RWPE1 (cell line): ENCODE data around the gene HCAR2.
"Not testable (repeated sequence)": the region's sequence is repeated elsewhere in the genome, so short reads cannot be mapped to it uniquely, and the experiment has no call there.

ENCODE experiments used
- CTCF ChIA-PET: fragments of 350-600 bp; sonication (Branson Sonifier 250); formaldehyde crosslinking; extraction: SDS; loops from one replicate; lab custom pipeline; 2021; lab: Yijun Ruan, JAX
- POLR2A ChIA-PET: fragments of 400-600 bp; formaldehyde crosslinking; extraction: SDS; loops from one replicate; lab custom pipeline; 2020; ENCODE audit warnings: antibody characterized with exemption; ENCODE audit not compliant: low non-redundant PET; lab: Yijun Ruan, JAX
- DNase-seq: peaks from one replicate; pipeline ENCODE4 v3.0.0; 2012; ENCODE audit warnings: low spot score
- H3K27ac ChIP-seq: fragments of 450-650 bp; 2 replicates; pipeline ENCODE4 v1.5.1; 2017
- TF ChIP-seq, protein P1 (sequence below): fragments of 450-650 bp; conservative IDR thresholded peaks from 2 replicates; pipeline ENCODE4 v1.5.1; 2017; ENCODE audit warnings: low read depth, mild to moderate bottlenecking

HCAR2 gene

GRCh38 chr12:122702890-122703611 lies at the start of gene HCAR2:
HCAR2 (minus strand) TSS chr12:122703357; CDS start chr12:122703283, 74 bp downstream.
- CTCF ChIA-PET, DNase-seq, POLR2A ChIA-PET: not testable (repeated sequence)
- H3K27ac ChIP-seq = peak within 1 kb of the TSS; percentile 74

GRCh38 chr12:122752464-122753318 lies 49.5 kb upstream of the HCAR2 start, which contains the start of gene DENR:
DENR (plus strand) TSS chr12:122752824; CDS start chr12:122753702, 878 bp downstream.
- TF ChIP-seq, protein P1, sequence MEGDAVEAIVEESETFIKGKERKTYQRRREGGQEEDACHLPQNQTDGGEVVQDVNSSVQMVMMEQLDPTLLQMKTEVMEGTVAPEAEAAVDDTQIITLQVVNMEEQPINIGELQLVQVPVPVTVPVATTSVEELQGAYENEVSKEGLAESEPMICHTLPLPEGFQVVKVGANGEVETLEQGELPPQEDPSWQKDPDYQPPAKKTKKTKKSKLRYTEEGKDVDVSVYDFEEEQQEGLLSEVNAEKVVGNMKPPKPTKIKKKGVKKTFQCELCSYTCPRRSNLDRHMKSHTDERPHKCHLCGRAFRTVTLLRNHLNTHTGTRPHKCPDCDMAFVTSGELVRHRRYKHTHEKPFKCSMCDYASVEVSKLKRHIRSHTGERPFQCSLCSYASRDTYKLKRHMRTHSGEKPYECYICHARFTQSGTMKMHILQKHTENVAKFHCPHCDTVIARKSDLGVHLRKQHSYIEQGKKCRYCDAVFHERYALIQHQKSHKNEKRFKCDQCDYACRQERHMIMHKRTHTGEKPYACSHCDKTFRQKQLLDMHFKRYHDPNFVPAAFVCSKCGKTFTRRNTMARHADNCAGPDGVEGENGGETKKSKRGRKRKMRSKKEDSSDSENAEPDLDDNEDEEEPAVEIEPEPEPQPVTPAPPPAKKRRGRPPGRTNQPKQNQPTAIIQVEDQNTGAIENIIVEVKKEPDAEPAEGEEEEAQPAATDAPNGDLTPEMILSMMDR = peak; percentile 94
- DNase-seq = peak; percentile 96
- CTCF ChIA-PET = interaction anchor here (0.5 to 1.9 kb wide), 12 partner anchors 9 to 478 kb away, joined by 3 to 12 read pairs (median 3); no protein-coding TSS in a partner anchor
- H3K27ac ChIP-seq = peak within 1 kb of the TSS; percentile 82
- POLR2A ChIA-PET = interaction anchor here (0.6 to 0.7 kb wide), 2 partner anchors 15 to 240 kb away, joined by 4 read pairs; no protein-coding TSS in a partner anchor

- POLR2A ChIA-PET, CTCF ChIA-PET, H3K27ac ChIP-seq, DNase-seq: not testable (repeated sequence)
Observed at GRCh38 chr12:122750781-122751515, 47.8 kb upstream of the HCAR2 start.

GRCh38 chr12:122749569-122750332 lies 46.6 kb upstream of the HCAR2 start:
- H3K27ac ChIP-seq = no peak overlapping the region
- POLR2A ChIA-PET = no interaction called here
- DNase-seq = peak; percentile 27
- CTCF ChIA-PET = interaction anchor here (1.3 kb wide), 1 partner anchor 112 kb away, joined by 3 read pairs; no protein-coding TSS in a partner anchor
- TF ChIP-seq, protein P1 = no peak

DNA sequence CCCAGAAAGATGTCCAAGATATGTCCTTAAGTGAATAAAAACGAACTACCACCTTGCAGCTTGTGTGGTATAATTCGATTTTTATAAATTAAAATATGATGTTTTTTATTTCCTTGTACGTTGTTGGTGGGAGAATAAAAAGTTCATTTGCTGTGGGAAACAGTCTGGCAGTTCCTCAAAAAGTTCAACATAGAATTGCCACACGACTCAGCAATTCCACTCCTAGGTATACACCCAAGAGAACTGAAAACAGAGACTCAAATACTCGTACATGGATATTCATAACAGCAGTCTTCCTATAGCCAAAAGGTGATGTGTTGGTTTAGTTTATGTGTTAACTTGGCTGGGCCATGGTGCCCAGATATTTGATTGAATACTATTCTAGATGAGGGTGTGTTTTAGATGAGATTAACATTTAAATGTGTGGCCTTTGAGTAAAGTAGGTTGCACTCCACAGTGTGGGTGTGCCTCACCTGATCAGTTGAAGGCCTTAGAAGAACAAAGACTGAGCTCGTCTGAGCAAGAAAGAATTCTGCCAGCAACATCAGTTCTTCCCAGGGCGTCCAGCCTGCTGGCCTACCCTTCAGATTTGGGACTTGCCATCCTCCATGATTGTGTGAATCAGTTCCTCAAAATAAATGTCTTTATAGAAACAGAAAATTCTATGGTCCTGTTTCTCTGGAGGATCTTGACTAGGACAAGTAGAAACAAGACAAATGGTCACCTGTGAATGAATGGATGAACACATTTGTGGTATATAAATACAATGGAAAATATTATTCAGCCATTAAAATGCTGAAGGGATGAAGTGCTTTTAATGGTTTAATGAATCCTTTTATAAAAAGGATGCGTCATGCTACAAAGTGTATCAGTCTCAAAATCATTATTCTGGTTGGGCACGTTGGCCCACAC lies 44.3 kb upstream of the HCAR2 start:
- CTCF ChIA-PET = no interaction called here
- POLR2A ChIA-PET = no interaction called here
- H3K27ac ChIP-seq = no peak overlapping the region
- DNase-seq = no peak
- TF ChIP-seq, protein P1 = no peak

DNA sequence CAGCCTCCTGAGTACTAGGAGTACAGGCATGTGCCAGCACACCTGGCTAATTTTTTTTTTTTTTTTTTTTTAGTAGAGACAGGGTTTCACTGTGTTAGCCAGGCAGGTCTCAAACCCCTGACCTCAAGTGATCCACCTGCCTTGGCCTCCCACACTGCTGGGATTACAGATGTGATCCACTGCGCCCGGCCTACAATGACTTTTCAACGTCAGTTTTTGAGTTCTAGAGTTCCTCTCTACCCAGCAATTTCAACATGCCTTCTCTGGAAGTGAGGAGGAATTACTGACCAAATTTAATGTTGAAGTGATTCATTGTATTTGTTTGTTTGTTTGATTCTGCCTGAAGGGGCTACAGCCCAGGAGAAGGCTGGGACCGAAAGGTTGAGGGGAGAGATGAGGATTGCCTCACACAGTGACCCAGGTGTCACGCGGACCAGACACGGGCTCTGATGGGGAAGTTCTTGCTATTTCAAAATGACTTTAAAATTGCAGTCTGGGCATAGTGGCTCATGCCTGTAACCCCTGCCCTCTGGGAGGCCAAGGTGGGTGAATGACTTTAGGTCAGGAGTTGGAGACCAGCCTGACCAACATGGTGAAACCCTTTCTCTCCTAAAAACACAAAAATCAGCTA lies 40.9 kb upstream of the HCAR2 start:
- TF ChIP-seq, protein P1 = no peak
- POLR2A ChIA-PET = no interaction called here
- no peak for DNase-seq
- CTCF ChIA-PET = no interaction called here
- no peak overlapping the region for H3K27ac ChIP-seq
